Stimulated activated effector memory CD8-positive, alpha-beta T cell treated with anti-CD3 and anti-CD28 coated beads, Interleukin-12 subunit alpha, Interleukin-12 subunit beta, amount 100 ng/mL, for 72 hours (primary cell): ENCODE data around the gene DSTN.

ENCODE experiments used
- ATAC-seq: fragments of 150-1000 bp; cut with Tn5 transposase; 2 replicates; pipeline ENCODE4 v1.10.0; 2021
- DNase-seq, 2 donors: peaks; one replicate each; pipeline ENCODE4 v3.0.0; 2021 to 2022; ENCODE audit warnings: low spot score in 2 of 2
- H3K27ac Mint-ChIP-seq: one replicate; pipeline ENCODE4 v1.8.0; 2022; ENCODE audit warnings: mild to moderate bottlenecking, mixed read lengths
- H3K36me3 Mint-ChIP-seq: one replicate; pipeline ENCODE4 v1.8.0; 2022; ENCODE audit warnings: mild to moderate bottlenecking, mixed read lengths
- H3K4me1 Mint-ChIP-seq: one replicate; pipeline ENCODE4 v1.8.0; 2022; ENCODE audit warnings: mixed read lengths
- H3K4me3 Mint-ChIP-seq: one replicate; pipeline ENCODE4 v1.8.0; 2022; ENCODE audit warnings: mild to moderate bottlenecking, mixed read lengths
- H3K9me3 Mint-ChIP-seq: one replicate; pipeline ENCODE4 v1.8.0; 2022; ENCODE audit warnings: mixed read lengths

Gene DSTN

GRCh38 chr20:17640146-17640874 is 70.4 kb downstream of the DSTN start:
- peak overlapping the region; percentile 65 for H3K27ac Mint-ChIP-seq
- H3K9me3 Mint-ChIP-seq = no peaks in the 10 kb centered on the region
- ATAC-seq (no peak), DNase-seq (no peak)
- H3K4me1 Mint-ChIP-seq = peaks cover 5% of the 10 kb centered on the region
- H3K4me3 Mint-ChIP-seq = no peak overlapping the region
- H3K36me3 Mint-ChIP-seq = peaks cover 14% of the 10 kb centered on the region

DNA sequence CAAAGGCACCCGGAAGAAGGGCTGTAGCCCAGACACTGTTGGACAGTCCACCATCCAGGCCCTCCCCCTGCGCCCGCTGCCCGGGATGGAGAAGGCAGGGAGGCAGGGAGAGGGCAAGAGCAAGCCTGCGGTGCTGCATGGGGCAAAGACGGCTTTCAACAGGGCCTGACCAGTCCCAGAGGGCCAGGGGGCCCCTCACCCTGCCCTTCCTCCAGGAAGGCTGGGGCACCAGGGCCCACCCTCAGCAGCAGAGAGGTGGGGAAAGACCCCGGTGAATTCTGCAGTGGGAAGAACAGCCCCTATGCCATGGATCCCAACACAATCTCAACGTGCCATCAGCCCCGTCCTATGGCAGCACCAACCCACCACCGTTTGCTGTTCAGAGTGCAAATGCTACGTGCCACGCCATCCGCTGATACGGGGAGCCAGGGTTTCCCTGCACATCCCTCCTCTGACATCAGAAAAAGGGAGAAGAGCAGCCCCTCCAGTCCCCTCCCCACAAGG is 71.1 kb downstream of the DSTN start:
- Mint-ChIP-seq H3K27ac (no peak overlapping the region), H3K4me1 (peaks cover 5% of the 10 kb centered on the region), H3K36me3 (peaks cover 14% of the 10 kb centered on the region), H3K9me3 (no peaks in the 10 kb centered on the region), H3K4me3 (no peak overlapping the region)
- ATAC-seq (no peak), DNase-seq (no peak)

DNA sequence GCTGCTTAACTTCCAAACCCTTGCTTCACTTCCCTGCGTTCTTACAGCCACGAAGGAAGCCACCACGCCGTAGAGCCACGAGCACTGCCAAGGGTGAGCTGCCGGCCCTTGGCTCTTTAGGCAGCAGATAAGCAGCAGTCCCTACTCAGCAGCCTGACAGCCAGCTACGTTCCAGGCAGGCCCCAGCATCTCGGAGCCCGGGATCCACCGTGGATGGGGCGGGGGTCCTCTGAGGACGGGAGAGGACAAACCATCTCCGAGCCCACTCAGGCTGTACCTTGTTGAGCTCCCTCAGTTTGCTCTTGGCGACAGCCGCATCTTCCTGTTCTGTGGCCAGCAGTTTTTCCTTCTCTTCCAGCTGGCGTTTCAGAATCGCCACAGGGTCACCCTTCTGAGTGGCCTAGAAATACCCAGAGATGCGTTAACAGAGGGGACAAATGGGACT is 71.7 kb downstream of the DSTN start:
- ATAC-seq = no peak
- Mint-ChIP-seq H3K4me3 (no peak overlapping the region), H3K27ac (no peak overlapping the region), H3K36me3 (peaks cover 14% of the 10 kb centered on the region), H3K9me3 (no peaks in the 10 kb centered on the region), H3K4me1 (peaks cover 7% of the 10 kb centered on the region)
- no peak for DNase-seq

DNA sequence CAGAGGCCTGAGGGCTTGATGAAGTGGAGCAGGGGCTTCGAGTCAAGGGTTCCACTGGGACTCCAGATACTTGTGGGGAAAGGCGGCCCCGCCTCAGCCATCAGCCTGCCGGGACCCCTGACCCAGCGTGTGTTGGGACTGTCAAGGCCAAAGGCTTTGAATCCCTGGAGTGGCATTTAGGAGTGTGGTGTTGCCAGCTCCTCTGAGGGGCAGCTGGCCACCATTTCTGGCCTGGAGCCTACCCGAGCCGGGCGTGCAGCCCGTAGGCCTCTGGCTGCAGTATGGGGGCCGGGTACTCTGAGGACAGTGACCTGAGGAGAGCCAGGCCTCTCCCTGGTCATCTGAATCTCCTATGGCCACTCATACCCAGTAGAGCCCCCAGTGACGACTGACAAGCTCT is 72.1 kb downstream of the DSTN start:
- H3K9me3 Mint-ChIP-seq = no peaks in the 10 kb centered on the region

GRCh38 chr20:17642404-17643269 is 72.8 kb downstream of the DSTN start:
- H3K9me3 Mint-ChIP-seq = no peaks in the 10 kb centered on the region
- H3K4me3 Mint-ChIP-seq = no peak overlapping the region
- H3K27ac Mint-ChIP-seq = peak overlapping the region; percentile 26
- peaks cover 14% of the 10 kb centered on the region for H3K36me3 Mint-ChIP-seq
- no peak for DNase-seq
- H3K4me1 Mint-ChIP-seq = peaks cover 16% of the 10 kb centered on the region
- ATAC-seq = no peak

More for the DNA sequence above, 72.1 kb downstream of the DSTN start:
- Mint-ChIP-seq H3K4me3 (no peak overlapping the region), H3K4me1 (peaks cover 11% of the 10 kb centered on the region), H3K27ac (no peak overlapping the region), H3K36me3 (peaks cover 14% of the 10 kb centered on the region)
- no peak for DNase-seq
- no peak for ATAC-seq

DNA sequence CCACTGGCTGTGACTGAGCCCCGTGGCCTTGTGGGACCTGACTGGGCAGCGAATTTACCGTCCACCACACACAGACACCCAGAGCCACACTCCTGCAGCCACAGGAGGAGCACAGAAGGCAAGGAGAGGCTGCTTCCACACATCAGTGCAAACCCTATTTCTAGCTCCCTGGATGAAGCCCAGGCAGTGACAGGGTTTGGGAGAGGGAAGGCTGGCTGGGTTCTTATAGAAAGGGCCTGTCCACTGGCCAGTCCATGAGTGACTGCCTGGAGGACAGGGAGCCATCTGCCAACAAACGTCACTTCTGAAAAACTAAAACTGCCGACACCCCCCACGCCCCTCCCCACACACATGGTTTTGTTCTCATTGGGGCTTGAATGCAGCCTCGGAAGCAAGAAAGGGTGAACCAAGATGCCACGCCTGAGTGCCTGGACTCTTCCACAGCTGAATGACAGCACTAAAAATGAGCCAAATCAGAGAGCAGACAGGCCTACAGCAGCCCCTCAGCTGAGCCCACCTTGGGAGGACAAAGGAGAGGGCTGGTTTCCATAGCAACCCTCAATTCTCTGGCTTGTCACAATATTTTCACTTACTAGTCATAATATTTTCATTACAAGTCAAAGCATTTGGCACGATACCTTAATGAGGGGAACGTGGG is 73.8 kb downstream of the DSTN start:
- no peak for ATAC-seq
- no peaks in the 10 kb centered on the region for H3K9me3 Mint-ChIP-seq
- H3K27ac Mint-ChIP-seq = no peak overlapping the region
- peaks cover 16% of the 10 kb centered on the region for H3K4me1 Mint-ChIP-seq
- H3K4me3 Mint-ChIP-seq = no peak overlapping the region
- DNase-seq = no peak
- peaks cover 14% of the 10 kb centered on the region for H3K36me3 Mint-ChIP-seq

DNA sequence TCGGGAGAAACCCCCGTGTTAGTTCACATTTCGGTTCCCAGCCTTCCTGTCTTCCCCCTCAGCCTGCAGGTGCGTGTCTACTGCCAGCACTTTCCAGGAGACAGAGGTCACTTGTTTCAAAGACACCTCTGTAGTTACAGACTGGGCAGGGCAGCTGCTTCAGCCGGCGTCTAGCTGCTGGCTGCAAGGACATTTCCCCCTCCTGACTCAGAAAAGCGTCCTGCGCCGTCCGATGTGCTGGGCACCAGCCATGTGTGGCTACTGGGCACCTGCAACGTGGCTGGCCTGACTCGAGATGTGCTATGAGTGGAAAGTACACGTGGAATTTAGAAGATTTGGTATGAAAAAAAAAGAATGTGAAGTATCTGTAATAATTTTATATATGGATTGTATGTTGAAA is 74.6 kb downstream of the DSTN start:
- Mint-ChIP-seq H3K4me3 (no peak overlapping the region), H3K27ac (no peak overlapping the region), H3K36me3 (peaks cover 13% of the 10 kb centered on the region), H3K9me3 (no peaks in the 10 kb centered on the region), H3K4me1 (peaks cover 16% of the 10 kb centered on the region)
- ATAC-seq (no peak), DNase-seq (no peak)

DNA sequence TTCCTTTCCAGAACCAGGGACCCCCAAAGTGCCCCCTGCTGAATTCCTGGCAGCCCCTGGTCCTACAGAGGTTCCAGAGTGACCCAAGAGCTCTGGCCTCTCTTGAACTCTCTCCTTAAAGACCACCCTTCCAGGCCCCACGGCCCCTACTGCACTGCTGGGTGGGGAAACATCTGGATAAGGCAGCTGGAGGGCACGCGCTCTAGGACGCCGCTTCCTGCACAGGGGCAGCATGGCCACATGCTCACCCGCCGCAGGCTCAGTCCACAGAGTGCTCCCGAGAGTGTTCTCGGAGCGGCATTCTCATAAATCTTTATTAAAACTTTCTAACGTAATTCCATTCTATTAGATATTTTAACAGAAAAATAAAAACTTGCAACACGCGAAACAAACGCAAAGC is 75.1 kb downstream of the DSTN start:
- no peak for DNase-seq
- no peak overlapping the region for H3K27ac Mint-ChIP-seq

GRCh38 chr20:17645546-17646208 is 75.8 kb downstream of the DSTN start:
- DNase-seq (no peak), ATAC-seq (no peak)
- Mint-ChIP-seq H3K27ac (no peak overlapping the region), H3K4me3 (no peak overlapping the region), H3K36me3 (peaks cover 9% of the 10 kb centered on the region), H3K4me1 (peaks cover 11% of the 10 kb centered on the region), H3K9me3 (no peaks in the 10 kb centered on the region)

More for the DNA sequence above, 75.1 kb downstream of the DSTN start:
- H3K4me1 Mint-ChIP-seq = peaks cover 14% of the 10 kb centered on the region
- no peaks in the 10 kb centered on the region for H3K9me3 Mint-ChIP-seq
- H3K4me3 Mint-ChIP-seq = no peak overlapping the region
- H3K36me3 Mint-ChIP-seq = peaks cover 9% of the 10 kb centered on the region
- ATAC-seq = no peak

- Mint-ChIP-seq H3K4me3 (no peak overlapping the region), H3K9me3 (no peaks in the 10 kb centered on the region), H3K36me3 (peaks cover 9% of the 10 kb centered on the region), H3K4me1 (peaks cover 15% of the 10 kb centered on the region), H3K27ac (peak overlapping the region; percentile 20)
- DNase-seq (no peak), ATAC-seq (no peak)
Measured at GRCh38 chr20:17646209-17646960, 76.5 kb downstream of the DSTN start.

- H3K4me3 Mint-ChIP-seq = no peak overlapping the region
- peak overlapping the region; percentile 20 for H3K27ac Mint-ChIP-seq
- peaks cover 15% of the 10 kb centered on the region for H3K4me1 Mint-ChIP-seq
- H3K9me3 Mint-ChIP-seq = no peaks in the 10 kb centered on the region
- no peak for ATAC-seq
- no peak for DNase-seq
- peaks cover 5% of the 10 kb centered on the region for H3K36me3 Mint-ChIP-seq
Measured at GRCh38 chr20:17646961-17647301, 77.1 kb downstream of the DSTN start.

DNA sequence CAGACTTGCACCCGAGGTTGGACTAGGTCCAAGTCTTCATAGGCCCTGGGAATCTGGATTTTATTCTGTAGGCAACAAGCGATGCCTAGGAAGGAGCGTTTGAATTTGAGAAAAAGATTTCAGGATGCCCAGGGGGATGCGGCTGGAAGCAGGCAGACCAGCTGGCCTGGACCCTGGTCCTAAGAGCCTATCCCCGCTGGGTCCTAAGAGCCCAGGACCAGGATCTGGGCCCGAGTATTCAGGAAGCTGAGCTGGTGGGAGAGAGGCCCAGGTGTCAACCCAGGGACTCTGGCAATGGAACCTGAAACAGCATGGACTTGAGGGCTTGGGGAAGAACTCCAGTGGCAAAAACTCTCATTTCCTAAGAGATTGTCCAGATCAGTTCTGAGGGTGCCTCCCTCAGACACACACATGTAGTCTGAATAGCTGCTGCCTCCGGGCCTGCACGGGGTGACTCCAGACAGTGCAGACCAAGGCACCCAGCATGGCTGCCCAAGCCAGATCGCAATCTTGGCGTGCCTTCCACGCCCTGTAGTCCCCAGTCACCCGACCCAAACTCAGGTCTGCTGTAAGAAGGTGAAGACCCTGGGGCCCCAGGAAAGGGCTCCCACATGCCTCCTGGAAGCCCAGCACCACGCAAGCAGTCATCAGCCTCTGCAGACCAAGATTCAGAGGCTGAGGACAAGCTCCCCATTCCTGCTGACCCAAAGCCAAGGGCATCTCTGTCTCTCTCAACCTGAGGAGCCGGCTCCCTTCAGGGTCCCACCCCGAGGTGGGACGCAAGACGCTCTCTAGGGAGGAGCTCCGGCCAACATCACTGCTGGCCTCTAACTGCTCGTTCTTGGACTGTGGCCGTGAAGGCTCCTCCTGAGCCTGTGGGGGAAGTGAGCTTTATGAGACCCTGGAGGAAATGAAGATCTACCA is 77.8 kb downstream of the DSTN start:
- H3K9me3 Mint-ChIP-seq = no peaks in the 10 kb centered on the region
- no peak overlapping the region for H3K4me3 Mint-ChIP-seq
- H3K36me3 Mint-ChIP-seq = no peaks in the 10 kb centered on the region
- no peak for ATAC-seq
- no peak overlapping the region for H3K27ac Mint-ChIP-seq
- peaks cover 15% of the 10 kb centered on the region for H3K4me1 Mint-ChIP-seq
- DNase-seq = no peak

DNA sequence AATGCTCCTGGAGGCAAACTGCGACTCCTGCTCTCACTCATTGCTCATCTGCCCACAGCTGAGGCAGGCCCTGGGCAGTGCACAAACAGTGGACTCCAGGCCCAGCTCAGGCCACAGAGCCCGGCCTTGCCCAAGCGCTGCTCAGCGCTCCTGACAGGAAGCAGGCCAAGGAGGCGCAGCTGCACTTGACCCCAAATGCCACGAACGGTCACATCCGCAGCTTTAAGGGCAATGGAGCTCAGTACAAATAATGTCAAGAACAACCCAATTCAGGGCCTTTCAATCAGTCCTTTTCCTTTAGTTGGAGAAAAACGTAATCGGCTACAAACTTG is 78.4 kb downstream of the DSTN start:
- Mint-ChIP-seq H3K36me3 (no peaks in the 10 kb centered on the region), H3K4me3 (no peak overlapping the region), H3K4me1 (peaks cover 15% of the 10 kb centered on the region), H3K27ac (no peak overlapping the region), H3K9me3 (no peaks in the 10 kb centered on the region)
- DNase-seq = no peak
- ATAC-seq = no peak
